SKM-1 treated with dmso at 0.1 percent for 144 hours (cell line): ENCODE data around the gene PTPRN2.

Experiments
- DNase-seq: peaks from one replicate; lab custom pipeline; 2025; ENCODE audit not compliant: unreplicated experiment; lab: John Stamatoyannopoulos, UW

PTPRN2 gene

GRCh38 chr7:157561523-157561785, 1026.2 kb downstream of the PTPRN2 start:
- DNase-seq: no peak

- no peak for DNase-seq
Measured at GRCh38 chr7:157560710-157561522, 1026.7 kb downstream of the PTPRN2 start.

DNA sequence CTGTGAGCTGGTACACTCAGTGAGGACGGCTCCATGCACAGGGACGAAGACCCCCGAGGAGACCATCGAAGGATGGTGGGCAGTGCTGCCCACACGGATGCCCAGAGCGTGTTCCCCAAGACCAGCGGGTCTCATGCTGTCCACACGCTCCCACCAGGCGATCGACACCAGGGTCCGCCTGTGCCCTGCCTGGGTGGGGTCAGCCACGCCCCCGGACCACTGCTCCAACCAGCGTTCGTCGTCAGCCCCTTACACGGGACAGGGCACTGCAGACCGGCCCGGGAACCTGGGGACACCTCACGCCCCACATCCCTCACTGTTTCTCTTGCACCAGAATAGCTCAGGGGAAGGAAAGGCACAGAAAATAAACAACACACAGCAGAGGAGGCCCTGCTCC, 1027.4 kb downstream of the PTPRN2 start:
- no peak for DNase-seq

DNA sequence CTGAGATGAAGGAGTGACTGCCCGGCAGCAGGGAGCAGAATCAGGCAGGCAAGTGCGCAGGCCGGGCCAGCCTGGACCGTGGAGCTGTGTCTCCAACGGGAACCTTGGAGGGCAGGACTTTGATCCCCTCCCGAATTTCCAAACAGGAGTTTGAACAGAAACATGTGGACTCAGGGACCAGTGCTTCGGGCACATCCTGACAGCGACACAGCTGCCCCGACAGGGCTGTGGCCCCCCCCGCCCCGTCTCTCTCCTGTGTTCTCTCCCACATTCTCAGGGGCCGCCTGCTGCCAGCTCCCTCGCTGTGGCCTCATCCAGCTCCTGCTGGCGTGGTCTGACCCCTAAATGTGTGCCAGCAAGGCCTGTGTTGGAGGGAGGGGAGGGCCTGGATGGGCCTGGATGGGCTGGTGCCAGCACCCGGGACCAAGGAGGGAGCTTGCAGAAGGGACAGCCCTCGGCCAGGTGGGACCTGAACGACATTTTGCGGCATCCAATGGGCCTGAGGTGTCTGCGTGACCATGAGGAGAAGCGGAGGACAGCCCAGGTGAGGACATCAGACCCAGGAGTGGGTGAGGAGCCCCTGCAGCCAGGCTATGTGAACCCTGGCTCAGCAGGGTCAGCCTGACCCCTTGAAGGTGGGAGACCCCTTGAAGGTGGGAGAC, 1027.9 kb downstream of the PTPRN2 start:
- DNase-seq: no peak

GRCh38 chr7:157558875-157559595, 1028.6 kb downstream of the PTPRN2 start:
- no peak for DNase-seq

DNA sequence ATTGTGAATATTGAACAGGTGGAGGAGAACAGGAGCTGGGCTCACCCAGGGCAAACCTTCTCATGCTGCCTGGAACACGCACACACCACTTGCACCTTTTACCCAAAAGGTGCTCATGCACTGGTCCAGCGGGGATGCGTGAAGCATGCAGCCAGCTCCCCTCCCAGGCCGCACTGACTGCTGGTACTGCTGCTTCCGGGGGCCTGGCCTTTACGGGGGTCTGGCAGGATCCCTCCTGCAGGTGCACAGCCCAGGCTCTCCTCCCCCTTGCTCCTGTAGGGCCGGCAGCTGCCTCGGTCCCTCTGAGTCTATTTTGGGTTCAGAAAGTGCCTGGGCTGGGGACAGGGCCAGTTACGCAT, 1029.1 kb downstream of the PTPRN2 start:
- no peak for DNase-seq

- no peak for DNase-seq
Measured at GRCh38 chr7:157558061-157558460, 1029.6 kb downstream of the PTPRN2 start.

DNA sequence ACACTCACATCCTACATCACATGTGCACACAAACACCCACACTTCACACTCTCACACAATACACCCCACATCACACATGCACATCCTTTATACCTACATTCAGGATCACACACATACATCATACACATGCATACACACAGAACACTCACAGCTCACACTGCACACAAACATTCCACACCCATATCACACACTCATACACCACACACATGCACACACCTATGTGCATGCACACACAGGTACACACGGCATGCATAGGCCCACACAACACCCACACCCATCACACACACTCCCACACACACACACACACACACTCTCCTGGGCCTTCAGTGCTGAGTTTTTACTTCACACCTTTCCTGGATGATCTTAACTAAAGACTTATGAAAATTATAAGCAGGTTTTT, 1030.4 kb downstream of the PTPRN2 start:
- DNase-seq: no peak

GRCh38 chr7:157556642-157556944, 1031.0 kb downstream of the PTPRN2 start:
- no peak for DNase-seq

- no peak for DNase-seq
Measured at GRCh38 chr7:157555944-157556641, 1031.5 kb downstream of the PTPRN2 start.

DNA sequence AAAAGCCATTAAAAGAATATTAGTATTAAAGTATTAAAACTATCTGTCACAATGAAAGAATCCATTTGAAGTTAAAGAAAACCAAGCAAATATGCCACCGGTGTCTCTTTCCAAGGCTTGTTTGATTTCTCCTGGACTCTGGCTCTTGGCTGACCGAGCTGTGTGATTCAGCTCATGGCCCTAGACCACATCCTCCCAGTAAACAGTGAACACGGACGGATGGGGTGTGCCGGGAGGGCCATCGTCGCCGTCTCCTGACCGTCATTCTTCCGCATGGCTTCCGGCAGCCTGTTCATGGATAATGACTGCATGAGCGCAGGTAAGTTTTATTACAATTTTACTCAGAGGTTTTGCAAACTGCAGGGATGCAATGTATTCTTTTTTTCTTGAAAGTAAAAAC, 1032.3 kb downstream of the PTPRN2 start:
- DNase-seq: no peak

GRCh38 chr7:157554393-157555238, 1033.0 kb downstream of the PTPRN2 start:
- DNase-seq: no peak

- no peak for DNase-seq
Measured at GRCh38 chr7:157553256-157553655, 1034.4 kb downstream of the PTPRN2 start.

DNA sequence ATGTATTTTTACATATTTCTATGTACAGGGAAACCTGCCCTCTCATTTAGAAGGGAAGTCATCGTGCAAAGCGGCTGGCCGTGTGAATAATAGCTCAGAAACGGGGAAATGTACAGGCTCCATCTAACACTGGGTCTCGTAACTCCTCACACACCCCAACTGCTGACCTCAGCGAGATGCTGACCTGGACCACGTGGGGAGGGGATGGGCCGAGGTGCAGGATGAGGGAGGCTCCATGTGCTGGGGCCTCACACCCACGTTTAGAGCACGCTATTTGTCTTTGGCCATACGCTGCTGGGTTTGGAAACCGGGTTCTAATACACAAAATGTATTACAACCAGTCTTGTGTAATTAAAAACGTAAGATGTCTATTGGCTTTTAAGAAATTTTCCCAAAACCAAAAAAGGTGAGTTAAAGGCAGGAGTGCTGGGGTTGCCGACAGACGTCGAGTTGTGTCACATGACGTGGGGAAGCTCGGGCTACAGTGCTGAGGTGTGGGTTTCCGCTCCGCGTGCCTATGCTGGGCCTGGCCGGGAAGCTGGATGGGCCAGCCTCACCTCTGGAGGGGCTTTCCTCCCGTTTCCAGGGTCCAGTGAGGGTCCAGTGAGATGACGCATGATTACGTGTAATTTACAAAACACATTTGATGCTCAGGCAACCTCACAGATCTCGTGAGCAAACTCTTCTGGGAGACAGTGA, 1035.2 kb downstream of the PTPRN2 start:
- DNase-seq: no peak

DNA sequence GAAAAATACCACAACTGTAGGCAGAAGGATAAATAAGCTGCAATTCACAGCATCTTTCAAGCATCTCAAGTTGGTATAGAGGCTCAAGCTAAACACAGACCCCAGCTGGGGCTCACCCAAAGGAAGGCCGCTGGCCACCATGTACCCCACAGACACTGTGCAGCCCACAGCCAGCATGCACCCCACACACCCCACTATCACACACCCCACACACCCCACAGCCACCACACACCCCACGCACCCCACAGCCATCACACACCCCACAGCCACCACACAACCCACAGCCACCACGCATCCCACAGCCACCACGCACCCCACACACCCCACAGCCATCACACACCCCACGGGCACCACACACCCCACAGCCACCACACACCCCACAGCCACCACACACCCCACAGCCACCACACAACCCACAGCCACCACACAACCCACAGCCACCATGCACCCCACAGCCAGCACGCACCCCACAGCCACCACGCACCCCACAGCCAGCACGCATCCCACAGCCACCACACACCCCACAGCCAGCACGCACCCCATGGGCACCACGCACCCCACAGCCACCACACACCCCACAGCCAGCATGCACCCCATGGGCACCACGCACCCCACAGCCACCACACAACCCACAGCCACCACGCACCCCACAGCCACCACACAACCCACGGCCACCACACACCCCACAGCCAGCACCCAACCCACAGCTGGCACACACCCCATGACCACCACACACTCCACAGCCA, 1036.1 kb downstream of the PTPRN2 start:
- no peak for DNase-seq

DNA sequence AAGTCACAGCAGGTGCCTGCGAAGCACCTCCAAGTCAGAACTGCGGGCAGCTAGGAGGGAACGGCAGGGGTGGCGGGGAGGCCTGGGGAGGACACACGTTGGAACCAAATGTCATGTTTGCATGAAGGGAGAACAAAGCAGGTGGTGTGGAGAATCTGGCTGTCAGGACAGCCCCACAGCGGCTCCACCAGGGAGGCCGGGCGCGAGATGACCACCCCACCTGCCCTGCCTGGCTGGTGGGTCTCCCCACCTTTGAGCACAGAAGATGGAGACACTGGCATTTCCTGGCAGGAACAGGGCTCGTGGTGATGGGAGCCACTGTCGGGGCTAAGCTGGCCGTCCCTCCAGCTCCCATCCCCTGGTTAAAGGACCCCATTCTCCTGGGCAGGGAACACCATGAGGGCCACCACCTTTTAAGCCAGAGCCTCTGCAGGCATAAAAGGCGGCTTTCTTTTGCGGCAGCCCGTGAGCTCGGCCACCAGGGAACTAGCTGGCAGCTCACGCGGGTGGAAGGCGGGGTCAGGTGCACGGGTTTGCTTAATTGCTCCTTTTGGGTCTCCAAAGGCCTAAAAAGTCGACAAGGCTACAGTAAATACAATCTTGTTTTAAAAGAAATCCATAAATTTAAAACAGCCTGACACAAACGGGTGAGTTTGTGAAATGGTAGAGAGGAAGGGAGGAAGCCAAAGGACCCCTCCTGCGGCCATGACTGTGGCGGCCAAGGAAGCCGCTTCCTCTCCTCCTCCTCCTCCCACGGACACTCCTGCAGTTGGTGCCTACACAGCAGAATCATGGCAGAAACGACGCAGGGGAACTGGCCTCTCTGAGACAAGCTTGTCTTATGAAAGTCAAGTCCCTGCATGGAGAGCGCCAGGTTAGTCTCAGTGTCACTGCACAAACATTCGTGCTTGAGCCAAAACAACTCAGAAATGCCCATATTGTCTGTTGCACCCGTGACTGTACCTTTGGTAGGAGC, 1037.0 kb downstream of the PTPRN2 start:
- DNase-seq: no peak

GRCh38 chr7:157549612-157550299, 1037.9 kb downstream of the PTPRN2 start:
- DNase-seq: no peak
